CD14-positive monocyte (primary cell): ENCODE results near the gene CRB2. TPM values are rescaled to one million over a fixed set of nuclear protein-coding genes. Genes with fewer than 3 reads are reported as not detected.

ENCODE experiments used
- DNase-seq, 3 donors: peaks; one replicate each; pipeline ENCODE4 v3.0.0-alpha.2; 2011 to 2022
- H2AFZ ChIP-seq: 2 replicates; pipeline ENCODE4 v1.6.0; 2012; ENCODE audit warnings: mild to moderate bottlenecking, low read depth, low read length, inconsistent platforms; ENCODE audit not compliant: insufficient read depth, poor library complexity, severe bottlenecking
- H3K27ac ChIP-seq, 2 donors: 1 replicate in 1 of 2; 2 replicates in 1 of 2; pipeline ENCODE4 v1.5.1; 2012 to 2013; ENCODE audit warnings: low read length in 2 of 2, control low read depth in 1 of 2, inconsistent platforms in 1 of 2, low read depth in 1 of 2, mild to moderate bottlenecking in 1 of 2
- H3K27me3 ChIP-seq, 2 donors: one replicate each; pipeline versions ENCODE4 v1.6.0 to v1.6.1; 2011 to 2013; ENCODE audit warnings: low read length in 2 of 2; ENCODE audit not compliant: control insufficient read depth in 2 of 2, insufficient read depth in 2 of 2
- H3K36me3 ChIP-seq, 2 donors: replicated peaks in 1 of 2; 1 replicate in 1 of 2; 2 replicates in 1 of 2; pipeline versions ENCODE4 v1.5.1 to v1.6.1; 2012 to 2013; ENCODE audit warnings: low read length in 2 of 2, control low read depth in 1 of 2, inconsistent platforms in 1 of 2, mild to moderate bottlenecking in 1 of 2; ENCODE audit not compliant: insufficient read depth in 2 of 2, control insufficient read depth in 1 of 2
- H3K4me1 ChIP-seq, 2 donors: 1 replicate in 1 of 2; 2 replicates in 1 of 2; pipeline versions ENCODE4 v1.5.1 to v1.6.1; 2012 to 2013; ENCODE audit warnings: low read length in 2 of 2, control low read depth in 1 of 2, inconsistent platforms in 1 of 2, mild to moderate bottlenecking in 1 of 2, moderate library complexity in 1 of 2; ENCODE audit not compliant: insufficient read depth in 2 of 2, control insufficient read depth in 1 of 2
- H3K4me2 ChIP-seq: replicated peaks from 2 replicates; pipeline ENCODE3; 2012; ENCODE audit warnings: low read length, moderate library complexity, mild to moderate bottlenecking; ENCODE audit not compliant: poor library complexity, severe bottlenecking; ENCODE audit errors: extremely low read depth
- H3K4me3 ChIP-seq, 3 experiments: fragments of 200-600 bp in 1 of 3; sonication (generic) in 1 of 3; replicated peaks in 1 of 3; 1 replicate in 2 of 3; 2 replicates in 1 of 3; pipeline ENCODE4 v1.5.1; 2011 to 2013; ENCODE audit warnings: low read length in 3 of 3, mild to moderate bottlenecking in 3 of 3, control low read depth in 2 of 3, low read depth in 2 of 3, inconsistent platforms in 1 of 3, moderate library complexity in 1 of 3
- H3K79me2 ChIP-seq: 2 replicates; pipeline ENCODE4 v1.6.0; 2012; ENCODE audit warnings: mild to moderate bottlenecking, control low read depth, inconsistent platforms, low read length, moderate library complexity; ENCODE audit not compliant: insufficient read depth
- H3K9ac ChIP-seq: 2 replicates; pipeline ENCODE4 v1.6.0; 2017; ENCODE audit warnings: low read length, mild to moderate bottlenecking; ENCODE audit not compliant: insufficient read depth, poor library complexity, severe bottlenecking
- H3K9me3 ChIP-seq, 2 donors: replicated peaks in 1 of 2; 1 replicate in 1 of 2; 2 replicates in 1 of 2; pipeline versions ENCODE4 v1.5.1 to v1.6.1; 2012 to 2013; ENCODE audit warnings: low read length in 2 of 2, control low read depth in 1 of 2; ENCODE audit not compliant: control insufficient read depth in 1 of 2, insufficient read depth in 1 of 2
- H4K20me1 ChIP-seq: 2 replicates; pipeline ENCODE4 v1.6.0; 2012; ENCODE audit warnings: mild to moderate bottlenecking, low read length, control low read depth, moderate library complexity; ENCODE audit not compliant: insufficient read depth
- H3K27ac Mint-ChIP-seq, 7 donors: one replicate each; pipeline ENCODE4 v1.8.0; 2020; ENCODE audit warnings: mild to moderate bottlenecking in 7 of 7, mixed read lengths in 7 of 7, moderate library complexity in 6 of 7, inconsistent platforms in 2 of 7
- H3K27me3 Mint-ChIP-seq, 3 donors: one replicate each; pipeline ENCODE4 v1.8.0; 2021 to 2022; ENCODE audit warnings: low read depth in 3 of 3, mild to moderate bottlenecking in 3 of 3, mixed read lengths in 3 of 3, moderate library complexity in 3 of 3, inconsistent platforms in 1 of 3
- H3K36me3 Mint-ChIP-seq, 2 donors: one replicate each; pipeline ENCODE4 v1.8.0; 2020; ENCODE audit warnings: mixed read lengths in 2 of 2, inconsistent platforms in 1 of 2, mild to moderate bottlenecking in 1 of 2
- H3K4me1 Mint-ChIP-seq: one replicate; pipeline ENCODE4 v1.8.0; 2020; ENCODE audit warnings: mild to moderate bottlenecking, mixed read lengths
- H3K4me3 Mint-ChIP-seq, 2 donors: one replicate each; pipeline ENCODE4 v1.8.0; 2020; ENCODE audit warnings: mild to moderate bottlenecking in 2 of 2, mixed read lengths in 2 of 2, moderate library complexity in 1 of 2
- H3K9me3 Mint-ChIP-seq, 7 donors: one replicate each; pipeline ENCODE4 v1.8.0; 2020 to 2022; ENCODE audit warnings: mixed read lengths in 7 of 7, mild to moderate bottlenecking in 6 of 7, moderate library complexity in 6 of 7, inconsistent platforms in 2 of 7
- CTCF ChIP-seq: fragments of 200-600 bp; IDR thresholded peaks from one replicate; pipeline ENCODE4 v1.8.0; 2022; ENCODE audit warnings: antibody characterized with exemption, mild to moderate bottlenecking
- WGBS: methylation state at CpG from one replicate; pipeline ENCODE4 v1.1.5; 2013; ENCODE audit warnings: missing lambda C conversion rate; ENCODE audit not compliant: insufficient coverage; 5-methylcytosine and 5-hydroxymethylcytosine counted together
- intact Hi-C, 2 donors: fragments of 100-400 bp; cut with micrococcal nuclease; formaldehyde crosslinking; loops; one replicate each; pipeline versions ENCODE4 v1.15.0 to v1.15.1; 2023
- polyA plus RNA-seq, 3 donors: library from polyadenylated mRNA; depleted of rRNA in 1 of 3; unstranded in 2 of 3; stranded (reverse) in 1 of 3; fragments of 300-500 nt in 2 of 3; fragments of >200 nt in 1 of 3; fragmentation: Illumina TruSeq in 2 of 3; gene quantifications; 1 replicate in 2 of 3; 2 replicates in 1 of 3; pipeline ENCODE4 v1.2.3, GENCODE V29; 2012 to 2021

Gene CRB2
- polyA plus RNA-seq, 3 donors, result not detected

- Mint-ChIP-seq H3K27ac (peak overlapping the region in 3 of 7 donors; percentile 59 to 67 (median 65)), H3K4me3 (no peak overlapping the region), H3K36me3 (no peaks in the 10 kb centered on the region), H3K27me3 (peaks cover 4 to 7% (median 5%) of the 10 kb centered on the region in 3 donors), H3K4me1 (peaks cover 24% of the 10 kb centered on the region), H3K9me3 (no peaks in the 10 kb centered on the region)
- no peaks in the 10 kb centered on the region for H3K79me2 ChIP-seq
- H3K4me3 ChIP-seq, result no peak overlapping the region
- H4K20me1 ChIP-seq, result no peaks in the 10 kb centered on the region
- H3K4me1 ChIP-seq, result peaks cover 0 to 12% of the 10 kb centered on the region in 2 donors
- no peak overlapping the region for H3K27ac ChIP-seq
- no peak overlapping the region for H3K4me2 ChIP-seq
- no peaks in the 10 kb centered on the region for H3K36me3 ChIP-seq
- no peaks in the 10 kb centered on the region for H3K9me3 ChIP-seq
- no peak overlapping the region for H3K9ac ChIP-seq
- DNase-seq, result peak in 1 of 3 donors; percentile 22
- WGBS, result 50% methylated on average over 1 of the region's 2 CpGs
- TF ChIP-seq CTCF, result no peak
- no peaks in the 10 kb centered on the region for H3K27me3 ChIP-seq
- H2AFZ ChIP-seq, result no peak overlapping the region
- intact Hi-C loops, result no loop called here
These were observed 40.4 kb upstream of the CRB2 start for GRCh38 chr9:123315635-123316034.

DNA sequence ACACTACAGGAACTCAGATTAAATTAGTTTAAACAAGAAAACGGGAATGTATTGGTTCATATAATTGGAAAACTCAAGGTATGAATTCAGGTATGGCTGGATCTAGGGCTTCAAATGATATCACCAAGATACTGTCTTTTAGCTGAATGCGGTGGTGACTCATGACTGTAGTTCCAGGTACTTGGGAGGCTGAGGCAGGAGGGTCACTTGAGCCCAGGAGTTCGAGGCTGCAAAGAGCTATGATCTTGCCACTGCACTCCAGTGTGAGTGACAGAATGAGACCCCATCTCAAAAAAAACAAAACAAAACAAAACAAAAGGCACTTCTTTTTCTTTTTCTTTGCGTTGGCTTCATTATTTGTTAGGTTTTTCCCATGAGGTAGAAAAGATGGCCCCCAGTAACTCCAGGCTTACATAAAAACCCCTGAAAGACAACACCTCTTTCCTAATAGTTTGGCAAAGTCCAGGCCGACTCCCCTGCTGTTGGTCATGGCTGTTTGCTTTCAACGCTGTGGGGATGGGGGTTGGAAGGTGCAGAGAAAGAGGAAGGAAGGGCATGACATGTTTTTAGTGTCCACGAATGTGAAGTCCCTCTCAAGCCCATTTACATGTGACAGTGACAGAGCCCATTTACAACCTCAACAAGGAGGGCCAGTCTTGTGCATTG lies 39.8 kb upstream of the CRB2 start:
- DNase-seq, result peak; percentile 59 to 91 (median 64)
- Mint-ChIP-seq H3K4me1 (peaks cover 24% of the 10 kb centered on the region), H3K9me3 (no peaks in the 10 kb centered on the region), H3K36me3 (no peaks in the 10 kb centered on the region), H3K4me3 (no peak overlapping the region), H3K27ac (peak overlapping the region in 2 of 7 donors; percentile 59 to 75), H3K27me3 (peaks cover 4 to 7% (median 5%) of the 10 kb centered on the region in 3 donors)
- Histone ChIP-seq H3K9me3 (no peaks in the 10 kb centered on the region), H3K4me2 (no peak overlapping the region), H3K79me2 (no peaks in the 10 kb centered on the region), H3K4me1 (peaks cover 0 to 12% of the 10 kb centered on the region in 2 donors), H4K20me1 (no peaks in the 10 kb centered on the region), H3K9ac (no peak overlapping the region), H2AFZ (no peak overlapping the region), H3K27ac (no peak overlapping the region), H3K27me3 (no peaks in the 10 kb centered on the region), H3K36me3 (no peaks in the 10 kb centered on the region), H3K4me3 (no peak overlapping the region)
- intact Hi-C loops, result no loop called here
- WGBS, result 100% methylated on average over 1 of the region's 7 CpGs
- no peak for TF ChIP-seq CTCF
